Measurements from ENCODE around the gene MOB3C. TPM values are rescaled to one million over a fixed set of nuclear protein-coding genes. Genes with fewer than 3 reads are reported as not detected.

MOB3C gene
- polyA plus RNA-seq, 1 of the 3 experiments (the other 2 are of a cell fraction): 8.6 TPM

- no peaks in the 10 kb centered on the region for H3K9me3 ChIP-seq
- no peaks in the 10 kb centered on the region for H3K9me2 ChIP-seq
- DNase-seq: no peak
- H4K20me1 ChIP-seq (ENCODE audit: insufficient read depth): no peaks in the 10 kb centered on the region
- no peaks in the 10 kb centered on the region for H3F3A ChIP-seq (replicated peaks; ENCODE audit: insufficient read depth)
- H3K27ac ChIP-seq (ENCODE audit: low read depth in 2 of 2, low read length in 1 of 2): no peak overlapping the region
- CTCF ChIA-PET: interaction anchor here (0.7 to 1.9 kb wide), 3 partner anchors 21 to 156 kb away, joined by 3 to 8 read pairs (median 4); no protein-coding TSS in a partner anchor
- H3K4me3 ChIP-seq (ENCODE audit: low read depth in 2 of 2, low read length in 1 of 2): no peak overlapping the region
- no peak for TF ChIP-seq YY1 (IDR thresholded peaks at IDR 0.05; ENCODE audit: low read depth)
- TF ChIP-seq CHD2 (IDR thresholded peaks at IDR 0.05; ENCODE audit: low read length, partially characterized antibody): no peak
- TF ChIP-seq MAX (IDR thresholded peaks at IDR 0.05; ENCODE audit: low read depth): no peak
- no peak for TF ChIP-seq TEAD4 (IDR thresholded peaks at IDR 0.05; ENCODE audit: borderline replicate concordance, insufficient read depth)
- TF ChIP-seq REST (IDR thresholded peaks at IDR 0.05; ENCODE audit: low read depth, low read length): no peak
- no peak for TF ChIP-seq CTCF (IDR thresholded peaks at IDR 0.05)
- TF ChIP-seq RFX5 (IDR thresholded peaks at IDR 0.05; ENCODE audit: low read length): no peak
- TF ChIP-seq MEF2A (IDR thresholded peaks at IDR 0.05; ENCODE audit: borderline replicate concordance, low read depth): no peak
- H3K27me3 ChIP-seq (ENCODE audit: insufficient read depth): no peaks in the 10 kb centered on the region
- 88% methylated on average over 4 of the region's 4 CpGs for WGBS (ENCODE audit: low lambda C conversion rate)
- H3K9ac ChIP-seq: no peak overlapping the region
- no peak overlapping the region for H3K4me2 ChIP-seq
- peaks cover 6 to 18% of the 10 kb centered on the region in 2 experiments for H3K36me3 ChIP-seq (replicated peaks in 1 of 2; ENCODE audit: control insufficient read depth in 1 of 2, insufficient read depth in 2 of 2, low read length in 1 of 2)
- POLR2A ChIA-PET: no interaction called here
- H3K4me1 ChIP-seq (ENCODE audit: control insufficient read depth in 1 of 2, insufficient read depth in 2 of 2, low read depth in 1 of 2, low read length in 1 of 2): peaks cover 0 to 8% of the 10 kb centered on the region in 2 experiments; a peak in 1 of 4 replicates
- H2AFZ ChIP-seq (ENCODE audit: low read depth): no peak overlapping the region
- no peaks in the 10 kb centered on the region for H3K79me2 ChIP-seq (ENCODE audit: insufficient read depth)
Measured at GRCh38 chr1:46569116-46569515, 47.5 kb downstream of the MOB3C start.

- Histone ChIP-seq H3K4me2 (no peak overlapping the region), H3K9me2 (no peaks in the 10 kb centered on the region), H4K20me1 (ENCODE audit: insufficient read depth) (no peaks in the 10 kb centered on the region), H3K4me3 (ENCODE audit: low read depth in 2 of 2, low read length in 1 of 2) (no peak overlapping the region), H3F3A (replicated peaks; ENCODE audit: insufficient read depth) (no peaks in the 10 kb centered on the region), H3K79me2 (ENCODE audit: insufficient read depth) (no peaks in the 10 kb centered on the region), H2AFZ (ENCODE audit: low read depth) (no peak overlapping the region), H3K9me3 (no peaks in the 10 kb centered on the region), H3K9ac (no peak overlapping the region), H3K27ac (ENCODE audit: low read depth in 2 of 2, low read length in 1 of 2) (no peak overlapping the region), H3K4me1 (ENCODE audit: control insufficient read depth in 1 of 2, insufficient read depth in 2 of 2, low read depth in 1 of 2, low read length in 1 of 2) (peaks cover 0 to 8% of the 10 kb centered on the region in 2 experiments; a peak in 1 of 4 replicates), H3K36me3 (replicated peaks in 1 of 2; ENCODE audit: control insufficient read depth in 1 of 2, insufficient read depth in 2 of 2, low read length in 1 of 2) (peaks cover 6 to 18% of the 10 kb centered on the region in 2 experiments), H3K27me3 (ENCODE audit: insufficient read depth) (no peaks in the 10 kb centered on the region)
- ChIA-PET POLR2A (no interaction called here), CTCF (interaction anchor here (1.5 to 1.9 kb wide), 2 partner anchors 21 to 157 kb away, joined by 4 to 8 read pairs; no protein-coding TSS in a partner anchor)
- whole genome bisulfite sequencing (ENCODE audit: low lambda C conversion rate): 55% methylated on average over 6 of the region's 6 CpGs
- no peak for DNase-seq
- TF ChIP-seq RCOR1 (IDR thresholded peaks at IDR 0.05; ENCODE audit: low read length) (0 out of 2 replicates have a peak, but pooled peaks have one; percentile 38), REST (IDR thresholded peaks at IDR 0.05; ENCODE audit: low read depth, low read length) (no peak), TCF12 (IDR thresholded peaks at IDR 0.05) (no peak), NRF1 (IDR thresholded peaks at IDR 0.05; ENCODE audit: low read depth, low read length) (no peak)
Measured at GRCh38 chr1:46568461-46568891, 48.1 kb downstream of the MOB3C start.
